GM19397 (cell line): ENCODE results near the gene CCDC86.

Experiments used
- ATAC-seq: cut with Tn5 transposase; IDR thresholded peaks from one replicate; pipeline ENCODE4 v1.9.1; 2021; ENCODE audit warnings: mild to moderate bottlenecking, moderate library complexity; ENCODE audit not compliant: unreplicated experiment

CCDC86 gene

GRCh38 chr11:60830478-60831142, 11.3 kb upstream of the CCDC86 start:
- peak; percentile 51 for ATAC-seq

GRCh38 chr11:60831143-60831500, 10.8 kb upstream of the CCDC86 start:
- peak; percentile 87 for ATAC-seq

- ATAC-seq = no peak
Measured at GRCh38 chr11:60831501-60832079, 10.3 kb upstream of the CCDC86 start.

GRCh38 chr11:60834742-60835533, 7.0 kb upstream of the CCDC86 start:
- no peak for ATAC-seq

GRCh38 chr11:60835534-60835846, 6.4 kb upstream of the CCDC86 start:
- no peak for ATAC-seq

- no peak for ATAC-seq
Measured at GRCh38 chr11:60836866-60837515, 4.9 kb upstream of the CCDC86 start.

- ATAC-seq = no peak
Measured at GRCh38 chr11:60838132-60838531, 3.8 kb upstream of the CCDC86 start.

GRCh38 chr11:60840470-60841430, 1.2 kb upstream of the CCDC86 start:
- no peak for ATAC-seq

- ATAC-seq = no peak
Measured at GRCh38 chr11:60842668-60843600, 1.0 kb downstream of the CCDC86 start.

- no peak for ATAC-seq
Measured at GRCh38 chr11:60844045-60844869, 2.3 kb downstream of the CCDC86 start.

- no peak for ATAC-seq
Measured at GRCh38 chr11:60844870-60845221, 2.9 kb downstream of the CCDC86 start.

GRCh38 chr11:60845338-60845737, 3.4 kb downstream of the CCDC86 start:
- ATAC-seq = no peak

- no peak for ATAC-seq
Measured at GRCh38 chr11:60847281-60847680, 5.4 kb downstream of the CCDC86 start.

- ATAC-seq = no peak
Measured at GRCh38 chr11:60847896-60848295, 6.0 kb downstream of the CCDC86 start.

- no peak for ATAC-seq
Measured at GRCh38 chr11:60848714-60849151, 6.8 kb downstream of the CCDC86 start.

- ATAC-seq = no peak
Measured at GRCh38 chr11:60849641-60850520, 8.0 kb downstream of the CCDC86 start.

GRCh38 chr11:60851327-60852104, 9.6 kb downstream of the CCDC86 start:
- no peak for ATAC-seq
